ENCODE data around the gene GEMIN4. TPM values are rescaled to one million over a fixed set of nuclear protein-coding genes. Genes with fewer than 3 reads are reported as not detected.

GEMIN4 gene
- total and polyA plus RNA-seq, 2 of the 4 experiments (the other 2 are of a cell fraction), result 16.5 to 20.4 TPM

- Histone ChIP-seq H3K27me3 (ENCODE audit: control insufficient read depth, insufficient read depth, low read length) (no peaks in the 10 kb centered on the region), H4K8ac (ENCODE audit: low read depth in 2 of 2, low read length in 2 of 2) (peak overlapping the region; percentile 33 to 78; a peak in 3 of 4 replicates), H3K9me1 (ENCODE audit: insufficient read depth, low read length) (peaks cover 17% of the 10 kb centered on the region), H3K4ac (ENCODE audit: low read depth, low read length) (peak overlapping the region; percentile 60), H4K5ac (ENCODE audit: low read depth, low read length) (peak overlapping the region; percentile 50; the same call in 1 of the 2 replicates), H3K9ac (ENCODE audit: low read depth, low read length) (peak overlapping the region; percentile 84), H3K4me2 (ENCODE audit: low read depth, low read length) (peak overlapping the region; percentile 98), H2BK120ac (ENCODE audit: low read depth, low read length) (peak overlapping the region; percentile 13; the same call in 1 of the 2 replicates), H3K79me1 (ENCODE audit: low read depth in 1 of 2, low read length in 2 of 2) (peaks cover 23 to 50% of the 10 kb centered on the region in 2 experiments), H2AK5ac (ENCODE audit: low read depth, low read length) (peak overlapping the region; percentile 59), H2BK5ac (ENCODE audit: low read depth, low read length, poor library complexity, severe bottlenecking) (peak overlapping the region; percentile 57), H3K36me3 (ENCODE audit: control insufficient read depth, insufficient read depth, low read length) (peaks cover 18% of the 10 kb centered on the region), H3K56ac (ENCODE audit: extremely low read depth, insufficient read depth, low read length) (no peak overlapping the region; the same call in 1 of the 2 replicates), H2BK20ac (ENCODE audit: low read depth, low read length) (no peak overlapping the region), H4K20me1 (ENCODE audit: insufficient read depth, low read length) (peaks cover 10% of the 10 kb centered on the region), H3K27ac (ENCODE audit: insufficient read depth, low read length) (peak overlapping the region; percentile 56; the same call in 1 of the 2 replicates), H3K4me3 (ENCODE audit: insufficient read depth, low read depth, low read length) (peak overlapping the region; percentile 88), H4K91ac (ENCODE audit: insufficient read depth, low read depth, low read length) (peak overlapping the region; percentile 53; the same call in 1 of the 2 replicates), H2AFZ (replicated peaks; ENCODE audit: low read length, poor library complexity) (peak overlapping the region; percentile 99), H3K9me3 (ENCODE audit: control insufficient read depth, insufficient read depth, low read length) (no peaks in the 10 kb centered on the region), H2BK15ac (ENCODE audit: low read depth, low read length) (no peak overlapping the region), H3K4me1 (ENCODE audit: control insufficient read depth, insufficient read depth, low read length) (peaks cover 10% of the 10 kb centered on the region), H2AK9ac (replicated peaks; ENCODE audit: low read depth, low read length, poor library complexity) (peak overlapping the region; percentile 98), H3K14ac (replicated peaks; ENCODE audit: low read depth, low read length) (peak overlapping the region; percentile 67), H3K23ac (ENCODE audit: low read depth, low read length) (peak overlapping the region; percentile 77), H3K18ac (ENCODE audit: low read depth, low read length) (peak overlapping the region; percentile 32; the same call in 1 of the 2 replicates)
- TF ChIP-seq SMC3 (IDR thresholded peaks at IDR 0.05; ENCODE audit: low read depth, low read length), result no peak
- TF ChIP-seq NFE2L2 (IDR thresholded peaks at IDR 0.05; ENCODE audit: low read depth, low read length), result no peak
- no peak for TF ChIP-seq ELK1 (IDR thresholded peaks at IDR 0.05; ENCODE audit: borderline replicate concordance, low read depth, low read length)
- no peak for TF ChIP-seq MAFK (IDR thresholded peaks at IDR 0.05; ENCODE audit: low read depth, low read length)
- peak; percentile 69 for TF ChIP-seq BHLHE40 (IDR thresholded peaks at IDR 0.05; ENCODE audit: low read depth, low read length)
- no peak for TF ChIP-seq RAD21 (IDR thresholded peaks at IDR 0.05; ENCODE audit: low read length)
- TF ChIP-seq, protein P1, sequence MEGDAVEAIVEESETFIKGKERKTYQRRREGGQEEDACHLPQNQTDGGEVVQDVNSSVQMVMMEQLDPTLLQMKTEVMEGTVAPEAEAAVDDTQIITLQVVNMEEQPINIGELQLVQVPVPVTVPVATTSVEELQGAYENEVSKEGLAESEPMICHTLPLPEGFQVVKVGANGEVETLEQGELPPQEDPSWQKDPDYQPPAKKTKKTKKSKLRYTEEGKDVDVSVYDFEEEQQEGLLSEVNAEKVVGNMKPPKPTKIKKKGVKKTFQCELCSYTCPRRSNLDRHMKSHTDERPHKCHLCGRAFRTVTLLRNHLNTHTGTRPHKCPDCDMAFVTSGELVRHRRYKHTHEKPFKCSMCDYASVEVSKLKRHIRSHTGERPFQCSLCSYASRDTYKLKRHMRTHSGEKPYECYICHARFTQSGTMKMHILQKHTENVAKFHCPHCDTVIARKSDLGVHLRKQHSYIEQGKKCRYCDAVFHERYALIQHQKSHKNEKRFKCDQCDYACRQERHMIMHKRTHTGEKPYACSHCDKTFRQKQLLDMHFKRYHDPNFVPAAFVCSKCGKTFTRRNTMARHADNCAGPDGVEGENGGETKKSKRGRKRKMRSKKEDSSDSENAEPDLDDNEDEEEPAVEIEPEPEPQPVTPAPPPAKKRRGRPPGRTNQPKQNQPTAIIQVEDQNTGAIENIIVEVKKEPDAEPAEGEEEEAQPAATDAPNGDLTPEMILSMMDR (conservative IDR thresholded peaks at IDR 0.05; ENCODE audit: low read depth, low read length), result no peak
- TF ChIP-seq MAZ (IDR thresholded peaks at IDR 0.05; ENCODE audit: borderline replicate concordance, low read depth, low read length), result no peak
- no peak for TF ChIP-seq POLR2A (IDR thresholded peaks at IDR 0.05; ENCODE audit: low read depth, low read length)
- TF ChIP-seq RCOR1 (IDR thresholded peaks at IDR 0.05; ENCODE audit: insufficient replicate concordance, low read length), result no peak
- TF ChIP-seq CHD1 (IDR thresholded peaks at IDR 0.05; ENCODE audit: low read depth, low read length), result no peak
- TF ChIP-seq RFX5 (IDR thresholded peaks at IDR 0.05; ENCODE audit: low read depth, low read length), result no peak
- TF ChIP-seq MXI1 (IDR thresholded peaks at IDR 0.05; ENCODE audit: borderline replicate concordance, low read depth, low read length), result peak; percentile 59; the same call in 1 of the 2 replicates
- no peak for TF ChIP-seq FOS (IDR thresholded peaks at IDR 0.05; ENCODE audit: low read depth, low read length)
- ChIA-PET POLR2A (ENCODE audit: unreplicated experiment) (no interaction called here), CTCF (no interaction called here)
- peak; percentile 49 for ATAC-seq (ENCODE audit: low read depth)
- BruUV-seq (replicated peaks), result no TSS peak
- in situ Hi-C loops (cut with MboI; ENCODE audit: low sequenced_read_pairs), result no loop called here
- intact Hi-C loops (cut with micrococcal nuclease), result no loop called here
- dilution Hi-C loops (cut with HindIII; ENCODE audit: low sequenced_read_pairs, unreplicated experiment), result no loop called here
- WGBS, 2 experiments (ENCODE audit: extremely low coverage in 2 of 2, insufficient read length in 1 of 2), result 0% methylated on average over 37 of the region's 49 CpGs; no CpG with 5 or more reads in 1 of the 2 experiments
- peak; percentile 45 for DNase-seq
Measured at GRCh38 chr17:751269-752001, 629 bp downstream of the GEMIN4 start.

Measured in IMR-90 (cell line).